ENCODE data around the gene IFNA14. TPM values are rescaled to one million over a fixed set of nuclear protein-coding genes. Genes with fewer than 3 reads are reported as not detected.
"Not testable (repeated sequence)": the region's sequence is repeated elsewhere in the genome, so short reads cannot be mapped to it uniquely, and the experiment has no call there.

The IFNA14 gene
- total RNA-seq, 6 donors from 2014 or later = not detected

GRCh38 chr9:21194867-21195776 lies 44.7 kb downstream of the IFNA14 start:
- TF ChIP-seq, protein P1, sequence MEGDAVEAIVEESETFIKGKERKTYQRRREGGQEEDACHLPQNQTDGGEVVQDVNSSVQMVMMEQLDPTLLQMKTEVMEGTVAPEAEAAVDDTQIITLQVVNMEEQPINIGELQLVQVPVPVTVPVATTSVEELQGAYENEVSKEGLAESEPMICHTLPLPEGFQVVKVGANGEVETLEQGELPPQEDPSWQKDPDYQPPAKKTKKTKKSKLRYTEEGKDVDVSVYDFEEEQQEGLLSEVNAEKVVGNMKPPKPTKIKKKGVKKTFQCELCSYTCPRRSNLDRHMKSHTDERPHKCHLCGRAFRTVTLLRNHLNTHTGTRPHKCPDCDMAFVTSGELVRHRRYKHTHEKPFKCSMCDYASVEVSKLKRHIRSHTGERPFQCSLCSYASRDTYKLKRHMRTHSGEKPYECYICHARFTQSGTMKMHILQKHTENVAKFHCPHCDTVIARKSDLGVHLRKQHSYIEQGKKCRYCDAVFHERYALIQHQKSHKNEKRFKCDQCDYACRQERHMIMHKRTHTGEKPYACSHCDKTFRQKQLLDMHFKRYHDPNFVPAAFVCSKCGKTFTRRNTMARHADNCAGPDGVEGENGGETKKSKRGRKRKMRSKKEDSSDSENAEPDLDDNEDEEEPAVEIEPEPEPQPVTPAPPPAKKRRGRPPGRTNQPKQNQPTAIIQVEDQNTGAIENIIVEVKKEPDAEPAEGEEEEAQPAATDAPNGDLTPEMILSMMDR (IDR thresholded peaks at IDR 0.05) = peak in 4 of 6 experiments; percentile 27 to 40 (median 36)
- DNase-seq, H3K27ac ChIP-seq, H3K36me3 ChIP-seq, H3K9me3 ChIP-seq, H3K4me1 ChIP-seq, H3K27me3 ChIP-seq, H3K4me3 ChIP-seq: not testable (repeated sequence)
- ATAC-seq (ENCODE audit: low FRiP score in 2 of 2) = peak; percentile 63 to 93
- 38 to 44% methylated on average over 6 of the region's 6 CpGs for whole genome bisulfite sequencing, 2 donors

Other genes with a start within 250 kb of the IFNA14 start
- 10 to 100 TPM in 2 of 6 donors, 1 to 10 TPM in 4; 2.7 to 17.7 (median 7.3) TPM for gene HACD4, start 208.4 kb downstream of the IFNA14 start, total RNA-seq
- gene IFNB1, start 162.1 kb downstream of the IFNA14 start, total RNA-seq = not detected
- not detected for gene IFNW1, start 98.2 kb downstream of the IFNA14 start, total RNA-seq
- gene IFNA21, start 73.3 kb downstream of the IFNA14 start, total RNA-seq = not detected
- gene IFNA4, start 52.4 kb downstream of the IFNA14 start, total RNA-seq = 1 to 10 TPM in 1 of 6 donors, not detected in 5; 2.1 TPM
- gene IFNA7, start 37.8 kb downstream of the IFNA14 start, total RNA-seq = not detected
- gene IFNA10, start 32.9 kb downstream of the IFNA14 start, total RNA-seq = not detected
- gene IFNA16, start 22.7 kb downstream of the IFNA14 start, total RNA-seq = not detected
- gene IFNA17, start 11.8 kb downstream of the IFNA14 start, total RNA-seq = not detected
- gene IFNA5, start 65.3 kb upstream of the IFNA14 start, total RNA-seq = under 1 TPM in 1 of 6 donors, not detected in 5; 0.23 TPM
- gene KLHL9, start 95.4 kb upstream of the IFNA14 start, total RNA-seq = 10 to 100 TPM; 14.6 to 23.7 (median 19.5) TPM
- not detected for gene IFNA6, start 110.9 kb upstream of the IFNA14 start, total RNA-seq
- not detected for gene IFNA13, start 128.1 kb upstream of the IFNA14 start, total RNA-seq
- gene IFNA2, start 145.4 kb upstream of the IFNA14 start, total RNA-seq = not detected
- gene IFNA8, start 169.1 kb upstream of the IFNA14 start, total RNA-seq = not detected
- gene IFNA1, start 200.4 kb upstream of the IFNA14 start, total RNA-seq = under 1 TPM in 2 of 6 donors, not detected in 4; 0.26 to 0.30 TPM
- gene IFNE, start 242.3 kb upstream of the IFNA14 start, total RNA-seq = not detected

All from upper lobe of left lung (tissue), 6 donors.